ENCODE results near the gene DRAP1.

Gene DRAP1

DNA sequence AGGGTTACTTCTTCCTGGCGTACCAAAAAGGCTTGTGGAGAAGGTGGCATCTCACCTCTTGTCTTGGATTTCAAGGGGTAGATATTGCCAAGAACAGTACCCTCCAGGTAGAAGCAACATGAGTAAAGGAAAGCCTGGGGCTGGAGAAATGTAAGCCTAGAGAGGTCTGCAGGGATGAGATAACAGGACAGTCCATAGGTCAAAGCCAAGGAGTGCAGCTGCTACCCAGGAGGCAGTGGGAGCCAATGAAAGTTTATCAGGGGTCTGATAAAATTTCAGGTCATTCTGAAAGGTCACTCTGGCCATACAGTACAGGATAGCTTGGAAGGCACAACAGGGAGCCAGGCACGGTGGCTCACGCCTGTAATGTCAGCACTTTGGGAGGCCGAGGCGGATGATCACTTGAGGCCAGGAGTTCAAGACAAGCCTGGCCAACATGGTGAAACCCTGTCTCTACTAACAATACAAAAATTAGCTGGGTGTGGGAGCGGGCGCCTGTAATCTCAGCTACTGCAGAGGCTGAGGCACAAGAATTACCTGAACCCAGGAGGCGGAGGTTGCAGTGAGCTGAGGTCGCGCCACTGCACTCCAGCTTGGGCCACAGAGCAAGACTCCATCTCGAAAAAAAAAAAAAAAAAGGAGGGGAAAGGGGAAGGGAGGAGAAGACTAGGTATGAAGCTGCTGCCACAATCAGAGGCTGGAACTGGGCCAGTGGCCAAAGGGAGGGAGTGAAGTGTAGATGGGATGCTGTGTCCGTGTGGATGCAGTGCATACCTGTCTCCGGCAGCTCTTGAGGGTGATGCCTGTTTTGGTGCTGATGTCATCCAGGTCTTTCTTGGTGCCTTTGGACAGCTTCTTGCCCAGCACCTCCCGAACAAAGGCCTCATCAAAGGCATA, 32.2 kb upstream of the DRAP1 start:
- DNase-seq, result no peak

DNA sequence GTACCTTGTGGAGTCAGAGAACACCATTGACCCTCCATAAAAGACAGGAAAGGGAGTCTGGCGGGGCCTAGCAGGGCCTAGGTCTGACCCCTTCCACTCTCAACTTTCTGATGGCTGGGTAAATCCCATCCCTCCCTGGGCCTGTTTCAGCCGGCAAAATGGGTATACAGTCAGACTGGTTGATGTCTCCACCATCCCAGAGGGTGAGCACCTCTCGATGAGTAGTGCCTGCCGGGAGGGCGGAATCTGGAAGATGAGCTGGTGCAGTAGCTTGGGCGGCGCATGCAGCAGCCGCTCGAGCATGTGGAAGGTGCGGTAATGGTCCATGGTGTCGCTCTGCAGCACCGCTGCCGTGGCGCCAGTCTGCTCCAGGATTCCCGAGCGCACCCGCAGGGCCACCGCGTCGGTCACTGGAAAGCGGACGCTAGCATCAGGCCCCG, 31.5 kb upstream of the DRAP1 start:
- DNase-seq, result no peak

DNA sequence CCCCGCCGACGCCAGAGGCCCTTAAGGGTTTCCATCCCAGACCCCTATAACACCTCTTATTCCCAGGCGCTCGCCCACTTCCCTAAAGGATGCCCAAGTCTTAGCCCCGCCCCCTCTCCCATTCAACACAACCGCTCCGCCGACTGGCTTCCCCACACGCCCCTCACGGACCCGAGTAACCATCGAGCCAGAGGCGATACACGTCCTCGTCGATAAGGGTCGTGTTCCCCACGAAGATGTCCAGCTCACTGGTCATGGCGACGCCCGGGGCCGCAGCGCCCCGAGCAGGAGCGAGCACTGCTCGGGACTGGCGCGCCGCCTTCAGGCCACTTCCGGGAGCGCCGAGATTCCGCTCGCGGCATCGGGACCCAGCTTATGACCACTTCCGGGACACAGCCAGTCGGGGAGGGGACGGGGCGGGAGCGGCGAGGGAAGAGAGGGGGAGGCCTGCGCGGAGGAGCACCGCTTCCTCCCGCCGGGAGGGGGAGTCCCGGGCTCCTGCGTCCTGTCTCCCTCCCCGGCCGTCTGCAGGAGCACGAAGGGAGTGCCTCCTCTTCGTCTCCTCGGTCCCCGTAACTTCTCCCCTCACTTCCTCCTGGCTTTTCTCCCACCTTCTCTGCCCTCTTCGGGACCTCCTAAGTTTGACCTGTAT, 30.9 kb upstream of the DRAP1 start, which contains the start of gene FIBP:
Gene FIBP (minus strand): TSS at position 309 of the 652 bp plus-strand sequence. CDS start 53 bp downstream, at position 256.
- peak; percentile 96 for DNase-seq

DNA sequence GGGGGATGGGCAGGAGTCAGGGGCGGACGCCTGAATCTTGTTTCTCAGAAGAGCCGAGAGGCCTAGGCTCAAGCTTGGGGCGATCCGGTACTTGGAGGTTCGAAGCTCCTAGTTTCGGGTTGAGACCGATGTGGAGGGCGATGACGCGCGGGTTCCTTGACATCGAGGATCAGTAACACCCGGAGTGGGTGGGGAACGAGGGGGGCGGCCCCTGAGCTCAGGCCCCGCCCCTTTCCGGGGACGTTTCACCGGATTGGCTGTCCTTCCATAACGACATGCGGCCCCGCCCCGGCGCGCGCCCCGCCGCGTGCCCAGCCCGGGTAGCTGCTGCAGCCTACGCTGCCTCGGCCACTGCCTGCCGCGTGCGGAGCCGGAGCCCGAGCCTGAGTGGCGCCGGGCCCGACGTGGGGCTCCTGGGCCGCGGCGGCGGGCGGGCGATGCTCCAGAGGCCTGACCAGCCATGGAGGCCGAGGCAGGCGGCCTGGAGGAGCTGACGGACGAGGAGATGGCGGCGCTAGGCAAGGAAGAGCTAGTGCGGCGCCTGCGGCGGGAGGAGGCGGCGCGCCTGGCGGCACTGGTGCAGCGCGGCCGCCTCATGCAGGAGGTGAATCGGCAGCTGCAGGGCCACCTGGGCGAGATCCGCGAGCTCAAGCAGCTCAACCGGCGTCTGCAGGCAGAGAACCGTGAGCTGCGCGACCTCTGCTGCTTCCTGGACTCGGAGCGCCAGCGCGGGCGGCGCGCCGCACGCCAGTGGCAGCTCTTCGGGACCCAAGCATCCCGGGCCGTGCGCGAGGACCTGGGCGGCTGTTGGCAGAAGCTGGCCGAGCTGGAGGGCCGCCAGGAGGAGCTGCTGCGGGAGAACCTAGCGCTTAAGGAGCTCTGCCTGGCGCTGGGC, 28.7 kb upstream of the DRAP1 start, which contains the start of gene CCDC85B:
Gene CCDC85B (plus strand): TSS at position 350 of the 895 bp plus-strand sequence. CDS start 111 bp downstream, at position 461.
- peak; percentile 96 for DNase-seq

DNA sequence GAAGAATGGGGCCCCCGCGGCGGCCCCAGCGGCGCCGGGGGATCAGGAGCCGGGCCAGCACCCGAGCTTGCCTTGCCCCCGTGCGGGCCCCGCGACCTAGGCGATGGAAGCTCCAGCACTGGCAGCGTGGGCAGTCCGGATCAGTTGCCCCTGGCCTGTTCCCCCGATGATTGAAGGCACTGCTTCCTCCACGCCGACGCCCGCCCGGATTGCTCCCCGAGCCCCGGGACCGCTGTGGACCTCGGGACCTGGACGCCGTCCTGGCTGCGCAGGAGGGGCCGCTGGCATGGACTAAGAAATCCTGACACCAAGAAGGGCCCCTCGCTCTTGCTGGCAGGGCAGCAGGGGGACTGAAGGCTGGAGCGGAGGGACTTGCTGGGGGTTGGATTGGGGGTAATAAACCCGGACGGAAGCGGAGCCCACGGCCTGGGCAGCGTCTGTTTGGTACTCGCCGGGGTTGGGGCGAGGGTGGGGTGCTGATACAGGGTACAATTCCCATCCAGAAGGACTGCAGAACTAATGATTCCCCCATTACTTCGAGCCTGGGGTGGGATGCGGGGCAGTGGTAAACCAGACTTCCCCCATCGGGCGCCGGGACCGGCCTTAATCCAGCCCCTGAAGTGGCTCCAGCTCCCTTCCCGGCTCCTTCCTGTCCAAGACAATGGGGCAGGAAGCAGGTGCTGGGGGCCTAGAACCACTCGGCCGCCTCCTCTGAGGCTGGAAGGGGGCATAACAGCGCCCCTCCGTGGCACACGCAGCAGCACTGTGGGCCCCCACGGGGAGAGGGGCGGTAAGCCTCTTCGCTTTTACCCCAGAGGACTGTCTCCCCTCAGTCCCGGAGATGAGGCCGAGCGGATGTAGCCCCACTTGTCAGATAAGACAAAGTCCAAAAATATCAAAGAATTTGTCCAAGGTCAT, 27.7 kb upstream of the DRAP1 start:
- DNase-seq, result peak; percentile 68

DNA sequence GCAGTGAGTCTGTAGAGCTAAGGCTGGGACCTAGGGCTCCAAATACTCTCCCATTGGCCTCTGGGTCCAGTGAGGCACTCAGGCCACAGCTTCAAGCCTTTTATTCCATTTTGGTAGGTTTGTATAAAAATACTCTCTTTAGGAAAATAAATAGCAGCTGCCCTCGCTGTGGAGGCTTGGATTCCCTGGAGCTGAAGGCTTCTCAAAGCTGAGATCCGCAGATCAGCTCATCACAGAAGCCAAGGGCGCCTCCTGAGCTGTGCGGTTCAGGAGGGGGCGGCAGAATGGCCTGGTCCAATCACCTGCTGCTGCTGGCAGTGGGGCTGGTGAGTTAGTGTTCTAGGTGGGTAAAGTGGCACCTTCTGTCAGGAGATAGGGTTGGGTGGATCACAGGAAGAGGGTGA, 27.1 kb upstream of the DRAP1 start:
- DNase-seq, result peak; percentile 38

DNA sequence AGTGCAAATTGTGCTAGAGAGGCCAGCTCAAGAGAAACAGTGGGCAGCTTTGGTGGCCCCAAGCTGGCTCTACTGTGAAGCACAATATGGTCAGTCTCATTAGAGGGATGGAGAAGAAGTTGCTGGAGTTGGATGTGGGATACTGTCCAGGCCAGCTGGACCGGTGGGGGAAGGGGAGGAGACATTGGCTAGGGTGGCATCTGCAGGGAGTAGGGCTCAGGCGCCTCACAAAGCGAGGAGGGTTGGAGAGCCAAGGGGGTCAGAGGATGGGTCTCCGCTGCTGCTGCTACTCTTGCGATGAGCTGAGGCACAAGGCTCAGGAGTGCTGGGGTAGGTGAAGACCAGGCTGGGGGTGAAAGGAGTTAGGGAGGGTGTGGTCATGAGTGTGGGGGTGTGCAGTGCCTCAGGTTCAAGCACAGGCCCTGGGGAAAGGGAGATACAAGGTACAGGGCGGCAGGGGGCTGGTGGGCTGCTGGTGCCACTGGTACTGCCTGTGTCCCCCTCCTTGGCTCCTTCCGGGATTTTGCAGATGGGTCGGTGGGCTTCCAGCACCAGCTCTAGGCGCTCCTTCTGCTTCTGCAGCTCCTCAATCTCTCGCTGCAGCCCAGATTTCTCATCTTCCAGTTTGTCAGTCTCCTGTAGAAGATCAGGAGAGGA, 26.4 kb upstream of the DRAP1 start:
- DNase-seq, result no peak

DNA sequence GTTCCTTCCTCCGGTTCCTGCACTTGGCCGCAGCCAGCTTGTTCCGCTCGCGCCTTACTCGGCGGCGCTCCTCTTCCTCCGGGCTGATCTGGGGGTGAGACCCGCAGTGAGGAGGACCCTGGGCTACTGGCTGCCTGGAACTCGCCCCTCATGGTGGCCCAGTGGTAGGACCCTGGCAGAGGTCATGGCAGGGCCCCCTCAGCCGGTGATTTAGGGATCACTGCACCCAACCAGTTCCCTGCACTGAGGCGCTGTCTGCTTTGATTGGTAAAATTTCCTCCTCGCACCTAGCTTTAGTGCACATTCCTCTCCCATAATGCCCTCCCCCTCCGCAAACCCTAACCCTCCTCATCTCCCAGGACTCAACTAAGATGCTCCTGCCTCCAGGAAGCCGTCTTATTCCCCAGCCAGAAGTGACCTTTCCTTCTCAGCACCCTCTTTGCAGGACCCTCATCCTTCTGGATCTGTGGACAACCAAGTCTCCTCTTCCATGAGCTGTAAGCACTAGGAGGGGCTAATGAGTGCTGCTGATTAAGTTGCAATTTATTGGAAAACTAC, 25.1 kb upstream of the DRAP1 start:
- no peak for DNase-seq

DNA sequence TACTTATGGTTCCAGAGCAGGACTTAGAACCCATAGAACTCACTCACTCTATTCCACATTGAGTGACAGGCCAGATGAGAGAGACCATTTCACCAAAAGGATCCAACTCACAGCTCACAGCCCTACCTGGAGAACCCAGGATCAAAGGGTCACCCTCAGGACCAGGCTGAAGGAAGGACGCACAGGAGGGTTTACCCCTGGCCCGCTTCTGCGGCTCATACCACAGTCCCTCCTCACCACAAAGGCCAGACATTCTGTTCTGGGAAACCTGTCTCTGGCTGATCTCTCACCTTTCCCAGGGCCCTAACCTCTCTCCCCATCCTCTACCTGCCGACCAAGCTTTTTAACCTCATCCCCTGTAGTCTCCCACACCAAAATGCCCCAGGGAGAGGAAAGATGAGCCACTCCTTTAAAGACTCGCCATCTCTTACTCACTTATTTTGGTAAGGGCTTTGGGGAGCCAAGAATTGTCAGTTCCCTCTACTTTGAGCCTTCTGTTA, 23.7 kb upstream of the DRAP1 start:
- no peak for DNase-seq

DNA sequence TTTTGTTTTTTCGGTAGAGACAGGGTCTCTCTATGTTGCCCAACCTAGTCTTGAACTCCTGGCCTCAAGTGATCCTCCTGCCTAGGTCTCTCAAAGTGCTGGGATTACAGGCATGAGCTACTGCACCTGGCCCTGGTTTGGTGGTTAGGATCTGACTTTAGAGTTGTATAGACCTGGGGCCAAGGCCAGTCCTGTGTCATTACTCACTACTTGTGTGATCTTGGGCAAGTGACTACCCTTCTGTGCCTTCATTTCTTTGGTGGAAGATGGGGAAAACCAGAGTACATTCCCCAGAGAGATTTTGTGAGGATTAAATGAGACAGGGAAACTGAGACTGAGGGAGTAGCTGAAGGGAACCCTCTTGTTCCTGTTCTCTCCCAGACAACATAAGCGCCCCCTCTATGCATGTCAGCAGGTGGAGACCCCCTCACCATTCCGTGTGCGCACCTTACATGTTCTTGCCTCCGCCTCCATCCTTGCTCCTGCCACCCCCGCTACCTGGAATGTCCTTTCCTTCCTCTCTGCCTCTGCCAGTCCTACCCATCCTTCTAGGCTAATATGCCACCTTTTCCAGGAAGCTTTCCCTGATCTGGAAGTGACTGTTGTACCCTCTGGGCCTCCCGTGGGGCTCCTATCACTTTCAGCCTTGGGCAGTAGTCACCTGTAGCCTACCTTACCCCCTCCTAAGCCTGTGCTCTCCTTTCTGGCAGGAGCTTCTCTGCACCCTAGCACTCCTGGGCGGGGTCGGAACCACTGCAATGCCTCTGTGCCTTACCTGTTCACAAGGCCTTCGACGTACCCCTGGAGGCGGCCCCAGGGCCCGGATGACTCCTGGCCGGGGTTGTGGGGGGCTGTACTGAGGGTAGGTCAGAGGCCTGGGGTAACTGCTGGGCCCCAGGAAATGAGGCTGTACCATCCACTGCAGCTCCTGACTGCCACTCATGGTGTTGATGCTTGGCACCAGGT, 22.9 kb upstream of the DRAP1 start:
- DNase-seq, result no peak

DNA sequence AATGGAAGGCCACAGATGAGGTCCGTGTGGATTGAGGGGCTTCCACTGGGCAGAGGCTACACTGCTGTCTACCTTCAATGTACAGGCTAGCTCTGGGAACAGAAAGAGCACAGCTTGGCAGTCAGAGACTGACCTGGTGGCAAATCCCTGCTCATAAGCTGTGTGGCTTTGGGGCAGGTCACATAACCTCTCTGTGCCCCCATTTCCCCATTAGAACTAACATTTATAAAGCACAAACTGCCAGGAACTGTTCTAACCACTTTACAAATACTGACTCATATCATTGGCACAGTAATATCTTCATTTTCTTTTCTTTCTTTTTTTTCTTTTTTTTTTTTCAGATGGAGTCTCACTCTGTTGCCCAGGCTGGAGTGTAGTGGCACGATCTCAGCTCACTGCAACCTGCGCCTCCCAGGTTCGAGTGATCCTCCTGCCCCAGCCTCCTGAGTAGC, 22.2 kb upstream of the DRAP1 start:
- no peak for DNase-seq

DNA sequence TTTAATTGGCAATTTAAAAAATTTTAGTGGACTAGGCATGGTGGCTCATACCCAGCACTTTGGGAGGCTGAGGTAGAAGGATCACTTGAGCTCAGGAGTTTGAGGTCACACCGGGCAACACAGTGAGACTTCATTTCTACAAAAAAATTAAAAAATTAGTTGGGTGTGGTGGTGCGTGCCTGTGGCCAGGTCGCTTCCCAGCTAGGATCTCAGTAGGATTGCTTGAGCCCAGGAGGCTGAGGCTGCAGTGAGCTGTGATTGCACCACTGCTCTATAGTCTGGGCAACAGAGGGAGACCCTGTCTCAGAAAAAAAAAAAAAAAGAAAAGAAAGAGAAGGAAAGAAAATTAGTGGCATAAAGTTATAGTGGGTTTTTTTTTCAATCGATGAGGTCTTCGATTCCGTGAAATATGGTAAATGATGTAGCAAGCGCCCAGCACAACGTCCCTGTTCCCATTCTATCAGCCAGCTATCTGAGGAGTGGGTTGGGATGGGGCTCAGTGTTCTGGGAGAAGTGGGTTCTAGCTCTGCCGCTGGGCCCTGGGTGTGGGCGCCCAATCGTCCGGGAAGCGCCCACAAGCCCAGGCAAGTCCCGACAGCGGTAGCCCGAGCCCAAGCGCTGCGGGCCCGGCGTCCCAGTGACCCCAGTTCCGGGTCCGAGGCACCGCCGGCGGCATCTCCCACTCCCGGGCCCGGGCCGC, 20.4 kb upstream of the DRAP1 start:
- no peak for DNase-seq

DNA sequence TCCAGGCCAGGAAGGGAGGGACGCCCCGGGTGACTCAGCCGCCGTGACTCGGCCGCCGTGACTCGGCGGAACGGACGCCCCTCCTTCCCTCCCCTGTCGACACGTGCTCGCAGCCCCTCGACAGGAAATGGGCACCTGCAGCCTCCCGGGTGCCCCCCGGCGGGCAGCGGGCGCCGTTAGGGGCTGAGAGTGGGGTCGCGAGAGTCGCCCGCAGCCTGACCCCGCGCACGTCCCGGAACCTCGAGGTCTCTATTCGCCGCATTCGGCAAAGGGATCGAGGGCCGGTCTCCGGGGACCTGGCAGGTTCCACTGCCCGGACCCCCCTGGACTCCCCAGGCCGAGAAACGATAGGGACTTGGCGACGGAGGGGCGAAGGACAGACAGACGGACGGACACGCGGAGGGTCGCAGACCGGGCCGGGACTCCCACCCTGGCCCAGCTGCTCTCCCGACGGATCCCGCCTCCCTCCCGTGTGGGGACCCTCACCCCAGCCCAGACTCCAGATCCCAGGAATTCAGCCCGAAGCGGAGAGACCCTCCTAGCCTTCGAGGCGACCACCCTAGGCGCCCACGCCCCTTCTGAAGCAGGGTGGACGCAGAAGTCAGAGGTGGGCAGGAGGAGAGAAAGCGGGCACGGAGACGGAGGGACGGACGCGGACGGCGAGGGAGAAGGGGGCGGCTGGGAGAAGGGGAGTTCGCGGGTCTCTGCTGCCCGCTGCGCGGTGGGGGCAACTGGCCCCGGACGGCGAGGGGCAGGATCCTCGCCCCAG, 19.7 kb upstream of the DRAP1 start:
- DNase-seq, result no peak

DNA sequence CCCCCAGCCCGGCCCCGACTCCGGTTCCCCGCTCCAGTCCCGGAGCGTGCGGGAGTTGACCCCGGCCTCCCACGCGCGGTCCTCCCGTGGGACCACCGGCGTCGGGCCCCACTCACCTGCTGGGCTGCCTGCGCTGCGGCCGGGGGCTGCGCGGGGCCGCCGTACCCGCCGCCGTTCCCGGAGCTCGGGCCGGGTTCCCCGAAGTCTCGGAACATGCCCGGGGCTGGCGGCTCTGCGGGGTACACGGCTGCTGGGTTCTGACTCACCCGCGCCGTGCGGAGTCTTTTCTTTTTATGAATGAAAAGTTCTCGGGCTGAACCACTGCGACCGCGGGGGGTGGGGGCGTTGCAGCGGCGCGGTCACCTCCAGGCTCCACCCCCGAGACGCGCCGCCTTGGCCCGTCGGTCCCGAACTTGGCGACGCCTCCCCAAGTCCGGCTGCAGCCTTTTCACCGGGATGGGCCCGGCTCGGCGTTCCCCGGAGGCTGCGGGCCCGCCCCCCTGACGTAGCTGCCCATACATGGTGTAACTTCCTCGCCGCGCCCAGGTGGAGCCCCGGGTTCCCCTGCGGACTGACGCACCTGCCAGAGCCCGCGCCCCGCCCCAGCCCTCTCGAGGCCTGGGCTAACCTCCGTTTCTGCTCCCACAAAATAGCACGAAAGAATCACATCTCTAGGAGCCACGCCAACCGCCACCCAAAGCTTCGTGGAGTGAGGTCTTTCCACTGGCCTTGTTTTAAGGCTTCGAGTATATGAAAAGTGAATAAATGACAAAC, 18.9 kb upstream of the DRAP1 start, which contains the start of gene FOSL1:
Gene FOSL1 (minus strand): TSS at position 264 of the 774 bp plus-strand sequence. CDS start 49 bp downstream, at position 215.
- peak; percentile 43 for DNase-seq

DNA sequence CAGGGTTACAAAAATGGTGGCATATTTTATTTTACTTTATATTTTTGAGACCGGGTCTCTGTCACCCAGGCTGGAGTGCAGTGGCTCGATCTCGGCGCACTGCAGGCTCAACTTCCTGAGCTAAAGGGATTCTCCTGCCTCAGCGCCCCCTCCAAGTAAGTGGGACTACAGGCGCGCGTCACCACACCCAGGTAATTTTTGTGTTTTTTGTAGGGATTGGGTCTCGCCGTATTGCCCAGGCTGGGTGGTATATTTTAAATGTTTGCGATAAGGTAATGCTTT, 18.4 kb upstream of the DRAP1 start:
- no peak for DNase-seq

DNA sequence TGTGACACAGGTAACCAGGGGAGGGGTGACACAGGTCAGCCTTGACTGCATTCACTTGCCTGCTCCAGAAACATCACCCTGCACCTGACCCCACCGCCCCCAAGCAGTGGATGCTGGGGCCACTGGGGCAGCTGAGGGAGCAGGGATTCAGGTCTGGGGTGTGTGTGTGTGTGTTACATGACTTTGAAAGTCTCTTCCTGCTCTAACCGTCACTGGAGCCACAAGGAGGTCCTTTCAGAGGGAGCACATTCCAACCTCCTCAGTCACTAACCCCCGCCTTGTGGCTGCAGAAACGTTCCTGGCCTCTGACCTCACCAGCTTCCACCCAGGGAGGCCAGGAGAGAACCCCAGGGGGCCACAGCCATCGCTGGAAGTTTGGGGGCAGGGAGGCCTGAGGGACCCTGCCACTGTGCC, 16.2 kb upstream of the DRAP1 start:
- no peak for DNase-seq

DNA sequence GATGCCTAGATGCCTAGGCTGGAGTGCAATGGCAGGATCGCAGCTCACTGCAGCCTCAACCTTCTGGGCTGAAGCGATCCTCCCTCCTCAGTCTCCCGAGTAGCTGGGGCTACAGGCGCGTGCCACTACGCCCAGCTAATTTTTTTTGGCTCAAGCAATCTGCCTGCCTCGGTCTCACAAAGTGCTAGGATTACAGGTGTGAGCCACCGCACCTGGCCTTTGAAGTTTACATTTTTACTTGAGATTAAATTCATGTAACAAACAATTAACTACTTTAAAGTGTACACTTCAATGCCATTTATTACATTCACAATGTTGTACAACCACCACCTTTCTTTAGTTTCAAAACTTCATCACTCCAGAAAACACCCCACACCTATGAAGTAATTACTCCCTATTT, 15.5 kb upstream of the DRAP1 start:
- no peak for DNase-seq

Measured in NCI-H82 (cell line).